Esophagus squamous epithelium (tissue), 5 donors: ENCODE measurements around the gene PPEF2. TPM values are rescaled to one million over a fixed set of nuclear protein-coding genes. Genes with fewer than 3 reads are reported as not detected.

Source experiments
- DNase-seq: peaks from one replicate; lab custom pipeline; 2025; lab: John Stamatoyannopoulos, UW
- H3K27ac ChIP-seq, 4 donors: fragments of 200-600 bp; sonication (generic); one replicate each; pipeline ENCODE4 v1.5.1; 2016 to 2019; ENCODE audit warnings: mild to moderate bottlenecking in 1 of 4
- H3K27me3 ChIP-seq, 4 donors: fragments of 200-600 bp; sonication (generic); 1 replicate in 3 of 4; 2 replicates in 1 of 4; pipeline versions ENCODE4 v1.5.1 to v1.6.0; 2017 to 2021; ENCODE audit warnings: antibody characterized with exemption in 1 of 4
- H3K36me3 ChIP-seq, 3 donors: fragments of 200-600 bp; sonication (generic); one replicate each; pipeline ENCODE4 v1.5.1; 2016 to 2019
- H3K4me1 ChIP-seq, 3 donors: fragments of 200-600 bp; sonication (generic); one replicate each; pipeline ENCODE4 v1.5.1; 2017 to 2019
- H3K4me3 ChIP-seq, 4 donors: fragments of 200-600 bp; sonication (generic); 1 replicate in 3 of 4; 2 replicates in 1 of 4; pipeline ENCODE4 v1.5.1; 2016 to 2019; ENCODE audit warnings: mild to moderate bottlenecking in 2 of 4, moderate library complexity in 1 of 4
- H3K9me3 ChIP-seq, 3 donors: fragments of 200-600 bp; sonication (generic); one replicate each; pipeline ENCODE4 v1.5.1; 2016 to 2019
- CTCF ChIP-seq, 6 experiments: fragments of 450-650 bp in 4 of 6; fragments of 200-600 bp in 2 of 6; sonication (generic) in 2 of 6; IDR thresholded peaks; one replicate each; pipeline ENCODE4 v1.5.1; 2016 to 2019; ENCODE audit warnings: antibody characterized with exemption in 6 of 6, mild to moderate bottlenecking in 4 of 6, moderate library complexity in 4 of 6
- POLR2A ChIP-seq, 4 donors: fragments of 450-650 bp; IDR thresholded peaks; one replicate each; pipeline ENCODE4 v1.6.1; 2017; ENCODE audit warnings: antibody characterized with exemption in 4 of 4, mild to moderate bottlenecking in 4 of 4, moderate library complexity in 3 of 4
- WGBS, 2 donors: methylation state at CpG; one replicate each; pipeline ENCODE4 v1.1.5; 2018; 5-methylcytosine and 5-hydroxymethylcytosine counted together
- intact Hi-C: fragments of 100-400 bp; cut with DNase I; formaldehyde crosslinking; loops from one replicate; pipeline ENCODE4 v1.15.0; 2022
- total RNA-seq, 4 donors: library from RNA; depleted of rRNA; stranded (reverse); fragments of >200 nt; gene quantifications; one replicate each; pipeline ENCODE4 v1.1.0, GENCODE V29; 2016
- donor health status: DM: yes; HTN: yes; CAD: no.

Gene PPEF2
- total RNA-seq, 4 donors from 2014 or later, result 0.04 TPM; not detected in 3

GRCh38 chr4:75830906-75831305 lies 71.3 kb downstream of the PPEF2 start:
- Histone ChIP-seq H3K9me3 (no peaks in the 10 kb centered on the region), H3K27me3 (no peaks in the 10 kb centered on the region), H3K4me1 (no peaks in the 10 kb centered on the region), H3K27ac (no peak overlapping the region), H3K4me3 (no peak overlapping the region), H3K36me3 (no peaks in the 10 kb centered on the region)
- TF ChIP-seq CTCF (IDR thresholded peaks at IDR 0.05) (no peak), POLR2A (IDR thresholded peaks at IDR 0.05) (no peak)
- WGBS, 2 donors, result 68 to 81% methylated on average over 1 of the region's 1 CpG
- no peak for DNase-seq
- intact Hi-C loops, result no loop called here

- DNase-seq, result no peak
- intact Hi-C loops, result loop anchor here (10.0 kb wide), 1 partner anchor 69 kb away; no protein-coding TSS in a partner anchor
These were observed 78.4 kb downstream of the PPEF2 start for GRCh38 chr4:75823812-75824211.

GRCh38 chr4:75822416-75822815 lies 79.8 kb downstream of the PPEF2 start:
- 86 to 89% methylated on average over 5 of the region's 5 CpGs for WGBS, 2 donors
- H3K27me3 ChIP-seq, result no peaks in the 10 kb centered on the region
- intact Hi-C loops, result loop anchor here (10.0 kb wide), 1 partner anchor 68 kb away; no protein-coding TSS in a partner anchor
- no peak overlapping the region for H3K27ac ChIP-seq
- no peaks in the 10 kb centered on the region for H3K4me1 ChIP-seq
- no peaks in the 10 kb centered on the region for H3K9me3 ChIP-seq
- TF ChIP-seq POLR2A (IDR thresholded peaks at IDR 0.05), result no peak
- no peak for TF ChIP-seq CTCF (IDR thresholded peaks at IDR 0.05)
- no peaks in the 10 kb centered on the region for H3K36me3 ChIP-seq
- no peak for DNase-seq
- no peak overlapping the region for H3K4me3 ChIP-seq

More at GRCh38 chr4:75823812-75824211, 78.4 kb downstream of the PPEF2 start:
- WGBS, 2 donors, result 36% methylated on average over 2 of the region's 2 CpGs; no CpG with 5 or more reads in 1 of the 2 donors
- no peaks in the 10 kb centered on the region for H3K27me3 ChIP-seq
- H3K27ac ChIP-seq, result no peak overlapping the region
- H3K36me3 ChIP-seq, result no peaks in the 10 kb centered on the region
- H3K4me3 ChIP-seq, result no peak overlapping the region
- no peaks in the 10 kb centered on the region for H3K9me3 ChIP-seq
- no peak for TF ChIP-seq CTCF (IDR thresholded peaks at IDR 0.05)
- TF ChIP-seq POLR2A (IDR thresholded peaks at IDR 0.05), result no peak
- H3K4me1 ChIP-seq, result no peaks in the 10 kb centered on the region

- no peak for DNase-seq
- no peaks in the 10 kb centered on the region for H3K9me3 ChIP-seq
- H3K4me3 ChIP-seq, result no peak overlapping the region
- WGBS, 2 donors, result 71 to 76% methylated on average over 3 to 4 of the region's 5 CpGs
- H3K27ac ChIP-seq, result no peak overlapping the region
- H3K4me1 ChIP-seq, result no peaks in the 10 kb centered on the region
- TF ChIP-seq POLR2A (IDR thresholded peaks at IDR 0.05), result no peak
- no peak for TF ChIP-seq CTCF (IDR thresholded peaks at IDR 0.05)
- intact Hi-C loops, result loop anchor here (10.0 kb wide), 1 partner anchor 67 kb away; no protein-coding TSS in a partner anchor
- no peaks in the 10 kb centered on the region for H3K27me3 ChIP-seq
- H3K36me3 ChIP-seq, result no peaks in the 10 kb centered on the region
These were observed 80.3 kb downstream of the PPEF2 start for GRCh38 chr4:75821966-75822365.

GRCh38 chr4:75821216-75821615 lies 81.0 kb downstream of the PPEF2 start:
- H3K27ac ChIP-seq, result no peak overlapping the region
- H3K36me3 ChIP-seq, result no peaks in the 10 kb centered on the region
- intact Hi-C loops, result loop anchor here (10.0 kb wide), 1 partner anchor 66 kb away; no protein-coding TSS in a partner anchor
- no peaks in the 10 kb centered on the region for H3K9me3 ChIP-seq
- no peaks in the 10 kb centered on the region for H3K27me3 ChIP-seq
- no peaks in the 10 kb centered on the region for H3K4me1 ChIP-seq
- 74 to 75% methylated on average over 3 of the region's 3 CpGs for WGBS, 2 donors
- TF ChIP-seq POLR2A (IDR thresholded peaks at IDR 0.05), result no peak
- no peak for TF ChIP-seq CTCF (IDR thresholded peaks at IDR 0.05)
- no peak overlapping the region for H3K4me3 ChIP-seq
- no peak for DNase-seq
